SK-MEL-5 (cell line): Measurements from ENCODE around the gene CITED1. TPM values are rescaled to one million over a fixed set of nuclear protein-coding genes. Genes with fewer than 3 reads are reported as not detected.
A peak's percentile ranks its signal among the peaks of the same experiment; 100 is the strongest.
"Not testable (repeated sequence)": the region's sequence is repeated elsewhere in the genome, so short reads cannot be mapped to it uniquely, and the experiment has no call there.

ENCODE experiments used
- DNase-seq: peaks from one replicate; pipeline ENCODE4 v3.0.0-alpha.2; 2016; ENCODE audit warnings: low read depth, low spot score
- in situ Hi-C: cut with HindIII; loops from 2 replicates; pipeline ENCODE4 v1.10.0; 2016; ENCODE audit warnings: low sequenced_read_pairs, high pct_unique_total_duplicates, low pct_unique_long_range_greater_than_20kb
- polyA plus RNA-seq, 2 experiments: library from polyadenylated mRNA; depleted of rRNA; stranded (reverse); fragments of >200 nt; gene quantifications; 2 replicates each; pipeline ENCODE4 v1.2.3, GENCODE V29; 2015
- total RNA-seq: library from RNA; depleted of rRNA; stranded (reverse); fragments of >200 nt; shearing (Covaris generic); gene quantifications from 2 replicates; pipeline ENCODE4 v1.2.3, GENCODE V29; 2014; rRNA removed

Gene CITED1
- 29.4 and 30.1 TPM in 2 replicates for total RNA-seq
- 15.1 and 16.9 TPM in 2 replicates for polyA plus RNA-seq (2015; cell fraction: cytosol; rRNA removed)
- 3.2 and 13.7 TPM in 2 replicates for polyA plus RNA-seq (2015; cell fraction: nucleus; rRNA removed)

- in situ Hi-C loops = no loop called here
- no peak for DNase-seq
These were observed at the start of gene CITED1 for GRCh38 chrX:72305286-72306084. TSS of gene CITED1 (minus strand) at chrX:72305914. CDS start at chrX:72302869, 3,045 bp downstream.

- in situ Hi-C loops = no loop called here
- peak; percentile 86 for DNase-seq
These were observed 47.1 kb upstream of the CITED1 start for GRCh38 chrX:72352786-72353185.

GRCh38 chrX:72351606-72352334 lies 46.1 kb upstream of the CITED1 start:
- no peak for DNase-seq
- in situ Hi-C loops = no loop called here

- in situ Hi-C loops = no loop called here
- no peak for DNase-seq
These were observed 43.5 kb upstream of the CITED1 start for GRCh38 chrX:72349190-72349589.

GRCh38 chrX:72348247-72348979 lies 42.7 kb upstream of the CITED1 start:
- no peak for DNase-seq
- in situ Hi-C loops = no loop called here

- in situ Hi-C loops = no loop called here
- no peak for DNase-seq
These were observed 41.7 kb upstream of the CITED1 start for GRCh38 chrX:72347366-72347765.

GRCh38 chrX:72346302-72346949 lies 40.7 kb upstream of the CITED1 start:
- in situ Hi-C loops = no loop called here
- no peak for DNase-seq

GRCh38 chrX:72340626-72341025 lies 34.9 kb upstream of the CITED1 start:
- no peak for DNase-seq
- in situ Hi-C loops = no loop called here

GRCh38 chrX:72340041-72340440 lies 34.3 kb upstream of the CITED1 start:
- no peak for DNase-seq
- in situ Hi-C loops = no loop called here

GRCh38 chrX:72330131-72330530 lies 24.4 kb upstream of the CITED1 start:
- in situ Hi-C loops = no loop called here

GRCh38 chrX:72326605-72327300 lies 21.0 kb upstream of the CITED1 start:
- in situ Hi-C loops = no loop called here
- DNase-seq = no peak

More at GRCh38 chrX:72330131-72330530, 24.4 kb upstream of the CITED1 start:
- DNase-seq = no peak

GRCh38 chrX:72319651-72320050 lies 13.9 kb upstream of the CITED1 start:
- in situ Hi-C loops = not testable (repeated sequence)

GRCh38 chrX:72317139-72317538 lies 11.4 kb upstream of the CITED1 start:
- DNase-seq = no peak
- in situ Hi-C loops = no loop called here

More at GRCh38 chrX:72319651-72320050, 13.9 kb upstream of the CITED1 start:
- DNase-seq = not testable (repeated sequence)

- DNase-seq = no peak
- in situ Hi-C loops = no loop called here
These were observed 10.8 kb upstream of the CITED1 start for GRCh38 chrX:72316408-72317110.

GRCh38 chrX:72314881-72315280 lies 9.2 kb upstream of the CITED1 start:
- in situ Hi-C loops = no loop called here
- DNase-seq = no peak
